GM06990 (cell line): ENCODE measurements around the gene CCSER1.

Experiments
- DNase-seq: peaks from one replicate; pipeline ENCODE4 v3.0.0-alpha.2; 2011; ENCODE audit not compliant: insufficient read length; ENCODE audit errors: extremely low read depth
- H3K27me3 ChIP-seq: replicated peaks from 2 replicates; pipeline ENCODE4 v1.6.0; 2011; ENCODE audit warnings: low read length; ENCODE audit not compliant: control insufficient read depth, insufficient read depth
- H3K36me3 ChIP-seq: 2 replicates; pipeline ENCODE4 v1.5.1; 2011; ENCODE audit warnings: low read length; ENCODE audit not compliant: control insufficient read depth, insufficient read depth
- H3K4me3 ChIP-seq: replicated peaks from 2 replicates; pipeline ENCODE4 v1.5.1; 2011; ENCODE audit warnings: low read depth, mild to moderate bottlenecking, control low read depth, low read length
- TF ChIP-seq, protein P1 (sequence below): IDR thresholded peaks from 2 replicates; pipeline ENCODE4 v1.5.1; 2011; ENCODE audit warnings: low read length, control low read depth, mild to moderate bottlenecking, inconsistent platforms; ENCODE audit not compliant: insufficient read depth, poor library complexity, severe bottlenecking

Gene CCSER1

DNA sequence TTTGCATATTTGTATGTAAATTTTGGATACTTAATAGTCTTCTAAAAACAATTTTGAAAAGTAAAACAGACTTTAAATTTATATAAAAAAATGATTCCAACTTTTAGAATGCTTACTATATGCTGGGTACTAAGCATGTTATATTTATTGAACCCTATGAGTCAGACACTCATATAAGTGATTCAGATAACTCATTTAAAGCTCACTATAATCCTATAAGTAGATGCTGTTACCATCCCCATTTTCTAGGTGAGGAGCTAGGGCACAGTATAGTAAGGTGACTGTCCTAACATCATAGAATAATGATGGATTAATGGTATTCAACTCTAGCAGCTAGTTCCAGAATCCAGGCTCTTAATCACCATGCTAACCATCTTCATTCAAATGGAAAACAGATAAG lies 1299.5 kb downstream of the CCSER1 start:
- TF ChIP-seq, protein P1, sequence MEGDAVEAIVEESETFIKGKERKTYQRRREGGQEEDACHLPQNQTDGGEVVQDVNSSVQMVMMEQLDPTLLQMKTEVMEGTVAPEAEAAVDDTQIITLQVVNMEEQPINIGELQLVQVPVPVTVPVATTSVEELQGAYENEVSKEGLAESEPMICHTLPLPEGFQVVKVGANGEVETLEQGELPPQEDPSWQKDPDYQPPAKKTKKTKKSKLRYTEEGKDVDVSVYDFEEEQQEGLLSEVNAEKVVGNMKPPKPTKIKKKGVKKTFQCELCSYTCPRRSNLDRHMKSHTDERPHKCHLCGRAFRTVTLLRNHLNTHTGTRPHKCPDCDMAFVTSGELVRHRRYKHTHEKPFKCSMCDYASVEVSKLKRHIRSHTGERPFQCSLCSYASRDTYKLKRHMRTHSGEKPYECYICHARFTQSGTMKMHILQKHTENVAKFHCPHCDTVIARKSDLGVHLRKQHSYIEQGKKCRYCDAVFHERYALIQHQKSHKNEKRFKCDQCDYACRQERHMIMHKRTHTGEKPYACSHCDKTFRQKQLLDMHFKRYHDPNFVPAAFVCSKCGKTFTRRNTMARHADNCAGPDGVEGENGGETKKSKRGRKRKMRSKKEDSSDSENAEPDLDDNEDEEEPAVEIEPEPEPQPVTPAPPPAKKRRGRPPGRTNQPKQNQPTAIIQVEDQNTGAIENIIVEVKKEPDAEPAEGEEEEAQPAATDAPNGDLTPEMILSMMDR: no peak
- DNase-seq: no peak
- no peaks in the 10 kb centered on the region for H3K27me3 ChIP-seq

DNA sequence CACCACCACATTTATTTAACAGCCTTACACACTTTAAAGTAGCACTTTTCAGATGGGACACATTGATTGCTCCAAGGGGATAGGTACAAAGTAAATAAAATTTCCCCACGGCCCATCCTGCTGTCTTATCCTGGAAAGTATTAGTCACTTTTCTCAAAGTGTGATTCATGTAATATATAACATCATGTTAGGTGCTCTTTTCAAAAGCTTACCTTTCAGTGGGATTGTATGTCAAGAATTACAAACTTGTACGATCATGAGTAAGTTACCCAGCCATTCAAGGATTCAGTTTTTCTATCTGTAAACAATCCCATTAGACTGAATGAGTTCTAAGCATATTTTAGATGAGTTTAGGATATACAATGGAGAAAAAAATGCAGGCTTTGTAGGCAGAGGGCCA lies 1300.0 kb downstream of the CCSER1 start:
- Histone ChIP-seq H3K36me3 (no peaks in the 10 kb centered on the region), H3K27me3 (no peaks in the 10 kb centered on the region), H3K4me3 (no peak overlapping the region)
- no peak for DNase-seq
- TF ChIP-seq, protein P1: no peak

More for the DNA sequence above, 1299.5 kb downstream of the CCSER1 start:
- H3K36me3 ChIP-seq: no peaks in the 10 kb centered on the region
- no peak overlapping the region for H3K4me3 ChIP-seq

DNA sequence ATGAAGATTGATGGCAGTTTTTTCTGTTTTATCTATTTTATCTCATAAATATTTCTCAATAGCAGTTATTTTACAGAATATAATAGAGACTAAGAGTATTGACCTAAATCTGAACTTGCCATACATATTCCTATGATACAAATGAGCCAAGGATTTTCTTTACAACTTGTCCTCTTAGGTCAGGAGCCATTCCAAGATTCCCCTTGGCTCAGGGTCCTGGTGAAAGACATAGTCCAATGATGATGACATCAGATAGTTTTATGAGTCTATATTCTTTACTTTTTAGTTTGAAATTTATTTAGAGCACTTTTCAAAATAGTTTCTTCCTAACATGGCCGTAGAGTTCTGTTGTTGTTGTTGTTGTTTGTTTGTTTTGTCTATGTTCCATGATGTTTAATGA lies 1307.4 kb downstream of the CCSER1 start:
- TF ChIP-seq, protein P1: no peak
- Histone ChIP-seq H3K36me3 (no peaks in the 10 kb centered on the region), H3K27me3 (no peaks in the 10 kb centered on the region), H3K4me3 (no peak overlapping the region)
- DNase-seq: no peak

DNA sequence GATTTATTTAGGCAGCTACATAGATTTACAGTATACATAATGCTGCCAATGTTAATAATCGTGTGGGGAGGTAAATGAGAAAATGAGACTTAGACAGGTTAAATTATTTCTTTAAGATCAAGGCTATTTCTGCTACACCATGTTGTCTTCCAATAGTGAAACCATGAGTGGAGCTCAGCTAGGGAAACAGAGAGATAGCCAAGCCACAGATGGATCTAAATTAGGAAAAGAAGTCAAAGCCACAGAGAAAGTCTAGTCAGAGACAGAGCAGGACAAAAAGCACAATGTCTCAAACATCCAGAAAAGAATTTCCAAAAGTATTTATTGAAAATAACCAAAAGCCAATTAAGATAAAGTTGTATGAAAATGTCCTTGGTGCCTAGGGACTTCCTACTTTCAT lies 1309.4 kb downstream of the CCSER1 start:
- Histone ChIP-seq H3K4me3 (no peak overlapping the region), H3K36me3 (no peaks in the 10 kb centered on the region), H3K27me3 (no peaks in the 10 kb centered on the region)
- DNase-seq: no peak
- TF ChIP-seq, protein P1: no peak

DNA sequence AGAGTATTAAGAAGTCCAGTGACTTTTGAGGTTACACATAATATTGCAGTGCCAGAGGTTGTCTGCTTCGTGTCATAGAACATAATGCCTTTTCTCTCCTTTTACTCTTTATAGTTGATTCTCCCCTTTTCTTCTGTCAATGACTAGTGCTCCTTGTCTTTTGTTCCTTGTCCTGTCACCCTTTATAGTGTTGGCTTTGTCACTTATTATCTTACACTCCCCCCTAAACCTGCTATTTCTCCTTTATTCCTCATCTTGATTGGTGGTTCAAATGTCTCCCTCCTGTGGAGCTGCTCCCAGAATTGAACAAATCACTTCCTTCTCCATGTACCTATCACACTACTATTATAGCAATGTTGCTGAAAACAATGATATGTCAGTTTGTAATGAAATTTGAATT lies 1320.0 kb downstream of the CCSER1 start:
- no peaks in the 10 kb centered on the region for H3K36me3 ChIP-seq
- no peak for DNase-seq
- no peak overlapping the region for H3K4me3 ChIP-seq
- H3K27me3 ChIP-seq: no peaks in the 10 kb centered on the region
- TF ChIP-seq, protein P1: no peak

DNA sequence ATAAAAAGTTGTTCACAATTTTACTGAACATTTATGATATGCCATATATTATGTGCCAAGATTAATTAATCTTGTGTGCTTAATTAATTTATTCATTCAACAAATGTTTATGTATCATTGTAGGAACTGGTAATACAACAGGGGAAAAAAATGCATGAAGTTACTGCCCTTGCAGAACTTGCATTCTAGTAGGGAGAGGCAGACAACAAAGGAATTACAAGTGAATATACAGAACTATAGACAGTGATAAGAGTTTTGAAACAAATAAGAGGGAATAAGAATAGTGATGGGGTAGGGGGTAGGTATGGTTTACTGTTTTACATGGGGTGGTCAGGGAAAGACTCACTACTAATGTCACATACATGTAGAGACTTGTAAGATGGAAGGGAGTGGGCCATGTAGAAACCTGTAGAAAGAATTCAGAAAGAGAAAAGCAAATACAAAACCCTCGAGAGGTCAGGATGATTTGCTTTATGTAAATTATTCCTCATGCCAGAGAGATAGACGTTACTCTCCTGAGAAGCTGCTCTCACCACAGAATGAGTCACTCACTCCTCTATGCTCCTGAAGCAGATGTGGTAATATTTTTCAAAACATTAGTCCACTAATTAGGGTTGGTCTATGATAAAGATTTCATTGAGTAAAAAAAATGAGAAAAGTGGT lies 1321.6 kb downstream of the CCSER1 start:
- no peaks in the 10 kb centered on the region for H3K27me3 ChIP-seq
- H3K4me3 ChIP-seq: no peak overlapping the region
- no peak for DNase-seq
- TF ChIP-seq, protein P1: no peak
- no peaks in the 10 kb centered on the region for H3K36me3 ChIP-seq
